ENCODE results near the gene LRP1B.

LRP1B gene

DNA sequence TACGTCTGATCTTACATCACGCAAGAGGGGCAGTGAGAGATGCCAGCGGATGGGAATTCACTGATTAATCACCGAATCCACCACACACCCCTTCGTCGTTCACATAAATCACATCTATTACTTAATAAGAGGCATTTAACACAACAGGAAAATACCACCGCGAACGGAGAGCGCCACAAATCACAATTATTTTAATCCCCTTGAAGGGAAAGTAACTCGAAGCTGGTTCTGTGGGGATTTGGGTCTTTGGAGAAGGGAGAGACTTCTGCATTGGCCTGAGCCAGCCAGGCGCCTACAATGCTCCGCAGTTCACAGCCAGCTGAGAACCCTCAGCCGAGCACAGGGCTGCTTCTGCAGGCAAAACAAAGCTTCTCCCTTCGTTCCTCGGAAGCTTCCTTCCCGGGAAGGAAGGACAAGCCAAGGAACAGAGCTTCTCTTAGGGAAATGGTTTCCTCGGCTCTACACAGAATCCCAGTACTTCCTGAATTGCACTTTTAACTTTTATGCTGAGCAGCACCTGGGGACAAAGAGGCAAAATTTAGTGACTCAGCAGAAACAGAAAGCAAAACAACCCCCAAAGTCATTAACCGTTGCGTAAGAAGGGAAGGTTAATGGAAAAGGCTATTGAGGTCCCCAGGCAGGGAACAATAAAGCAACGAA, at the start of gene LRP1B:
Gene LRP1B (minus strand): TSS at position 7 of the 660 bp plus-strand sequence. CDS start 287 bp downstream, outside the sequence.
- Mint-ChIP-seq H3K9me3 (no peaks in the 10 kb centered on the region), H3K27me3 (peaks cover 21% of the 10 kb centered on the region), H3K36me3 (no peaks in the 10 kb centered on the region), H3K4me3 (peak within 1 kb of the TSS; percentile 28), H3K27ac (peak within 1 kb of the TSS; percentile 49), H3K4me1 (peaks cover 11% of the 10 kb centered on the region)
- DNase-seq: no peak
- CTCF ChIA-PET: no interaction called here

DNA sequence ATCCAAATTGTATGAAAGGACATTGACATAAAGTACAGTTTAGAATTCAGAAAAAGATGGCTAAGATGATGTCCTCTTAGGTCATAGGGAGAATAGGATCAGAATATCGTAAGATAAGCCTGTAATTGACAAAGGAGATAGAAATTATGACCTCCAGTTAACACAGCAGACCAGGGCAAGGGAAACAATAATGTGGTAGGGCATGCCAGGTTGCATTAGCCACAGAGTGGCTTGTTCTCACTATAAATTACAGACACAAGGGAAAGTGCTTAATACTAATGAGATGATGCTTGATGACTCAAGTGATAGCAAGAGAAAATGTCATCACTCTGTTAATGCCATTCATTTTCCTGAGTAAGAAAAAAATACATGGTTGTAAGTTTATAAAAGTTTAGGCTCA, 48.9 kb upstream of the LRP1B start:
- DNase-seq: no peak
- no peaks in the 10 kb centered on the region for H3K27me3 Mint-ChIP-seq
- peaks cover 2% of the 10 kb centered on the region for H3K9me3 Mint-ChIP-seq
- no peaks in the 10 kb centered on the region for H3K36me3 Mint-ChIP-seq
- H3K4me3 Mint-ChIP-seq: no peak overlapping the region
- CTCF ChIA-PET: no interaction called here
- no peaks in the 10 kb centered on the region for H3K4me1 Mint-ChIP-seq
- no peak overlapping the region for H3K27ac Mint-ChIP-seq

GRCh38 chr2:142178604-142179003, 47.8 kb upstream of the LRP1B start:
- Mint-ChIP-seq H3K27ac (no peak overlapping the region), H3K4me3 (no peak overlapping the region), H3K9me3 (peaks cover 2% of the 10 kb centered on the region), H3K4me1 (no peaks in the 10 kb centered on the region), H3K27me3 (no peaks in the 10 kb centered on the region), H3K36me3 (no peaks in the 10 kb centered on the region)
- CTCF ChIA-PET: no interaction called here
- no peak for DNase-seq

GRCh38 chr2:142176941-142177340, 46.1 kb upstream of the LRP1B start:
- H3K9me3 Mint-ChIP-seq: no peaks in the 10 kb centered on the region
- no peak overlapping the region for H3K4me3 Mint-ChIP-seq
- no peaks in the 10 kb centered on the region for H3K4me1 Mint-ChIP-seq
- H3K27ac Mint-ChIP-seq: no peak overlapping the region
- no peak for DNase-seq
- CTCF ChIA-PET: no interaction called here
- no peaks in the 10 kb centered on the region for H3K27me3 Mint-ChIP-seq
- no peaks in the 10 kb centered on the region for H3K36me3 Mint-ChIP-seq

- no peaks in the 10 kb centered on the region for H3K27me3 Mint-ChIP-seq
- CTCF ChIA-PET: no interaction called here
- H3K27ac Mint-ChIP-seq: no peak overlapping the region
- no peak overlapping the region for H3K4me3 Mint-ChIP-seq
- no peaks in the 10 kb centered on the region for H3K9me3 Mint-ChIP-seq
- H3K36me3 Mint-ChIP-seq: no peaks in the 10 kb centered on the region
- H3K4me1 Mint-ChIP-seq: no peaks in the 10 kb centered on the region
- DNase-seq: no peak
Observed at GRCh38 chr2:142175813-142176338, 45.1 kb upstream of the LRP1B start.

DNA sequence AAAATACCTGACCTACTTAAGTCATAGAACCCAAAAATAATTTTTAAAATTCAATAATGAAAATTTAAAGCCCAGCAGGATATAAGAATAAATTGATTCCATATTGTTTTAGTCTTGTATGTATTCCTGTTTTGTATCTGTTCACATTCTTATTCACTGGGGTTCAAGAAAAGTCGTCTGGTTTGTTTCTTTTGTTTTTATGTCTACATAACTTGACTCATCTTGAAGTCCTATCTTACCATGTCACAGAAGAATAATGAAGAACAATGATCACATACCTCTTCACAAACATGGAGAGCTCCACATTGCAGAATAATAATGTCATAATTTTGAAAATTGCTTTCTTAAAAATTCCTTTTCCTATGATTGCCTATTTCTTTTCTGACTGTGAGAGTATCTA, 43.4 kb upstream of the LRP1B start:
- Mint-ChIP-seq H3K36me3 (no peaks in the 10 kb centered on the region), H3K9me3 (no peaks in the 10 kb centered on the region), H3K4me3 (no peak overlapping the region), H3K4me1 (no peaks in the 10 kb centered on the region), H3K27me3 (no peaks in the 10 kb centered on the region), H3K27ac (no peak overlapping the region)
- CTCF ChIA-PET: no interaction called here
- no peak for DNase-seq

DNA sequence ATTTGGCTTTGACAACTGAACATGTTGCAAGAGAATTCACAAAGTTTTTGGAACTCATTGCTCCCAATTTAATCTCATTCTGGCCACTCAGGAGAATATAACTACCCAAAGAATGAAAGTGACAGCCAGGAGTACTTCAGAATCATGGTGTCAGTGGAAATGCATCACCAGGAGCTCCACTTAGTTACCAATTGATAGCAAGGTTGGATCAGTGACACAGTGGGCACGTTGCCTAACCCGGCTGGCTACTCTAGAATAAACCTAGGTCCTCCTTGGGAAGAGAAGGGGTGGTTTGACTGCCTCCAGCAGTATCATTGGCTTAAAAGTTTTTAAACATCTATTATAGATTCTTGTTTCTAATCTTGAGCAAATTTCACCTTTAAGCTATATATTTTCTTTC, 40.0 kb upstream of the LRP1B start:
- no peaks in the 10 kb centered on the region for H3K4me1 Mint-ChIP-seq
- H3K36me3 Mint-ChIP-seq: no peaks in the 10 kb centered on the region
- DNase-seq: no peak
- H3K27ac Mint-ChIP-seq: no peak overlapping the region
- H3K27me3 Mint-ChIP-seq: no peaks in the 10 kb centered on the region
- CTCF ChIA-PET: no interaction called here
- no peaks in the 10 kb centered on the region for H3K9me3 Mint-ChIP-seq
- no peak overlapping the region for H3K4me3 Mint-ChIP-seq

GRCh38 chr2:142165790-142166189, 35.0 kb upstream of the LRP1B start:
- no peak for DNase-seq
- H3K4me1 Mint-ChIP-seq: no peaks in the 10 kb centered on the region
- no peak overlapping the region for H3K27ac Mint-ChIP-seq
- H3K27me3 Mint-ChIP-seq: no peaks in the 10 kb centered on the region
- CTCF ChIA-PET: no interaction called here
- H3K4me3 Mint-ChIP-seq: no peak overlapping the region
- H3K9me3 Mint-ChIP-seq: peaks cover 7% of the 10 kb centered on the region
- no peaks in the 10 kb centered on the region for H3K36me3 Mint-ChIP-seq

DNA sequence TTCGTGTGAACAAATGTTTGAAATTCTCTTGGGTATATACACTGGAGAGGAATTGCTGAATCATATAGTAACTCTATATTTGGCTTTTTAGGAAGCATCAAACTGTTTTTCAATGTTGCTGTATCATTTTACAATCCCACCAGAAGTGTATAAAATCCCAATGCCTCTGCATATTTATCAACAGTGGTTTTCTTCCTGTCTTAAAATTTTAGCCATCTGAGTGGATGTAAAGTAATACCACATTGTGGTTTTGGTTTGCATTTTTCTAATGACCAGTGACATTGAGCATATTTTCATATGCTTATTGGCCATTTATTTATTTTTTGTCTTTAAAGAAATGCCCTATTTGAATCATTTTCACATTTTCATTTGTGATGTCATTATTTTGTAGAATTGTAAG, 22.8 kb upstream of the LRP1B start:
- Mint-ChIP-seq H3K9me3 (peaks cover 2% of the 10 kb centered on the region), H3K4me3 (no peak overlapping the region), H3K27me3 (no peaks in the 10 kb centered on the region), H3K36me3 (no peaks in the 10 kb centered on the region), H3K4me1 (no peaks in the 10 kb centered on the region), H3K27ac (no peak overlapping the region)
- DNase-seq: no peak
- CTCF ChIA-PET: no interaction called here

GRCh38 chr2:142150453-142150852, 19.6 kb upstream of the LRP1B start:
- CTCF ChIA-PET: no interaction called here
- H3K27me3 Mint-ChIP-seq: no peaks in the 10 kb centered on the region
- no peaks in the 10 kb centered on the region for H3K4me1 Mint-ChIP-seq
- H3K27ac Mint-ChIP-seq: no peak overlapping the region
- DNase-seq: no peak
- no peaks in the 10 kb centered on the region for H3K36me3 Mint-ChIP-seq
- H3K9me3 Mint-ChIP-seq: no peaks in the 10 kb centered on the region
- H3K4me3 Mint-ChIP-seq: no peak overlapping the region

GRCh38 chr2:142144547-142144946, 13.7 kb upstream of the LRP1B start:
- no peaks in the 10 kb centered on the region for H3K27me3 Mint-ChIP-seq
- H3K27ac Mint-ChIP-seq: no peak overlapping the region
- H3K36me3 Mint-ChIP-seq: no peaks in the 10 kb centered on the region
- no peak overlapping the region for H3K4me3 Mint-ChIP-seq
- H3K9me3 Mint-ChIP-seq: no peaks in the 10 kb centered on the region
- H3K4me1 Mint-ChIP-seq: no peaks in the 10 kb centered on the region
- CTCF ChIA-PET: no interaction called here
- no peak for DNase-seq

DNA sequence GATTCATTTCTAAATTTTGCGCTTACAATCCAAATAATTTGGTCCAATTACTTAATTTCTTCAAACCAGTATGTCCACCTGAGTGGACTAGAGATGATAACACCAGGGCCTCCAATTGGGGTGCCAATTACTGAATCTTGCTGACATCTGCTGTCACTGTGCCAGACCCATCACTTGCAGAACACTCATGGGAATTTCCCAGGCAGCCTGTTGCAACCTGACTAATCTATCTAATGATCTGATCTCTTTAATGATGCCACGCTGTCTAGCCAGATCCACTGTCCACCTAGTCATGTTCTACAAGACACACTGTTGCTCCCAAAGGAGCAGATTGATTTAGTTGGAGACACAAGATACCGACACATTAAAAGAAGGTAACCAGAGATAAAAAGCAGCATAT, 11.8 kb upstream of the LRP1B start:
- Mint-ChIP-seq H3K36me3 (no peaks in the 10 kb centered on the region), H3K9me3 (no peaks in the 10 kb centered on the region), H3K27ac (no peak overlapping the region), H3K27me3 (no peaks in the 10 kb centered on the region), H3K4me3 (no peak overlapping the region), H3K4me1 (no peaks in the 10 kb centered on the region)
- CTCF ChIA-PET: no interaction called here
- no peak for DNase-seq

GRCh38 chr2:142140434-142140845, 9.6 kb upstream of the LRP1B start:
- Mint-ChIP-seq H3K27ac (no peak overlapping the region), H3K36me3 (no peaks in the 10 kb centered on the region), H3K27me3 (no peaks in the 10 kb centered on the region), H3K4me3 (no peak overlapping the region), H3K4me1 (no peaks in the 10 kb centered on the region), H3K9me3 (no peaks in the 10 kb centered on the region)
- DNase-seq: no peak
- CTCF ChIA-PET: interaction anchor here (0.7 kb wide), 1 partner anchor 11 kb away, joined by 3 read pairs; no protein-coding TSS in a partner anchor

DNA sequence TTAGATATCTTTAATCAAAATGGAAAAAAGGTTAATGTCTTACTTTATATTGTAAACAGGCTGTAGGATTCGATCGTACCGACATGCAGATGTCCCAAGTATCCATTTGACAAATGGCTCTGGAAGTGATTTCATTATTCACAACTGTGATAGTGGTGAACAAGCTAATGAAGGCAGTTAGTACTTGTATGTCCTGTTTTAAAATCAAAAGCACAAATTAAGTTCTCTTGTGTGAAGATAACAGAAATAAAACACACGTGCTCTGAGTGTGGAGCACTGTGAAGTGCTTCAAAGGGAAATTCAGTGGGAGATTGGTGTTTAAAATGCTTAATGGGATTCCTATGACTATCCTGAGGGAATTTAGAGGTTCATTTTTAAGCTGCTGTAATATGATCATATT, 8.6 kb upstream of the LRP1B start:
- H3K4me1 Mint-ChIP-seq: no peaks in the 10 kb centered on the region
- CTCF ChIA-PET: interaction anchor here (0.7 kb wide), 1 partner anchor 20 kb away, joined by 3 read pairs; no protein-coding TSS in a partner anchor
- no peak overlapping the region for H3K4me3 Mint-ChIP-seq

DNA sequence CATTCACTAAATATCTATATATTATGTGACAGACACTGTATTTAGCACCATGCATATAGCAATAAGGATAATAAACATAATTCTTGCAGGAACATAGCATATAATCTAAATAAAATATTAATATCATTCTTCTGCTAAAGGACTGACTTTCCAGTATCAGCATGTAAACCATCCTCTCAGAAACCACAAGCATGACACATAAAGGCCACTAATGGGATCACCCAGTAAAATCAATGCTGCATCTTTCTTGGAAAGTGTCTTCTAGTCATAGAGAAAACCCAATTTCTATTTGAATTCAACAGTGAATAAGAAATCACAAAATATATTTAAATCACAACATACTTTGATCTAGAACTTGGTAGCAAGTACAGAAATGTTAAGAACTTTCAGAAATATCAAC, 5.8 kb upstream of the LRP1B start:
- Mint-ChIP-seq H3K4me3 (no peak overlapping the region), H3K9me3 (no peaks in the 10 kb centered on the region), H3K36me3 (no peaks in the 10 kb centered on the region), H3K27ac (no peak overlapping the region), H3K4me1 (peaks cover under 1% of the 10 kb centered on the region), H3K27me3 (peaks cover 1% of the 10 kb centered on the region)
- CTCF ChIA-PET: no interaction called here
- no peak for DNase-seq

More for the DNA sequence above, 8.6 kb upstream of the LRP1B start:
- Mint-ChIP-seq H3K36me3 (no peaks in the 10 kb centered on the region), H3K27ac (no peak overlapping the region), H3K27me3 (no peaks in the 10 kb centered on the region), H3K9me3 (no peaks in the 10 kb centered on the region)
- DNase-seq: no peak

Data from activated naive CD4-positive, alpha-beta T cell treated with anti-CD3 and anti-CD28 coated beads, Interleukin-2, amount 10 ng/mL, durations not matched to agents 7 days and 5 days (primary cell).